Cardiac ventricle fibroblast (primary cell): ENCODE data around the gene OR51T1. TPM values are rescaled to one million over a fixed set of nuclear protein-coding genes. Genes with fewer than 3 reads are reported as not detected.

Source experiments
- total RNA-seq: library from RNA; depleted of rRNA; stranded (reverse); fragments of >200 nt; gene quantifications from 2 replicates; pipeline ENCODE4 v1.2.3, GENCODE V29; 2015

Gene OR51T1, protein sequence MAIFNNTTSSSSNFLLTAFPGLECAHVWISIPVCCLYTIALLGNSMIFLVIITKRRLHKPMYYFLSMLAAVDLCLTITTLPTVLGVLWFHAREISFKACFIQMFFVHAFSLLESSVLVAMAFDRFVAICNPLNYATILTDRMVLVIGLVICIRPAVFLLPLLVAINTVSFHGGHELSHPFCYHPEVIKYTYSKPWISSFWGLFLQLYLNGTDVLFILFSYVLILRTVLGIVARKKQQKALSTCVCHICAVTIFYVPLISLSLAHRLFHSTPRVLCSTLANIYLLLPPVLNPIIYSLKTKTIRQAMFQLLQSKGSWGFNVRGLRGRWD
- not detected in 2 replicates for total RNA-seq

DNA sequence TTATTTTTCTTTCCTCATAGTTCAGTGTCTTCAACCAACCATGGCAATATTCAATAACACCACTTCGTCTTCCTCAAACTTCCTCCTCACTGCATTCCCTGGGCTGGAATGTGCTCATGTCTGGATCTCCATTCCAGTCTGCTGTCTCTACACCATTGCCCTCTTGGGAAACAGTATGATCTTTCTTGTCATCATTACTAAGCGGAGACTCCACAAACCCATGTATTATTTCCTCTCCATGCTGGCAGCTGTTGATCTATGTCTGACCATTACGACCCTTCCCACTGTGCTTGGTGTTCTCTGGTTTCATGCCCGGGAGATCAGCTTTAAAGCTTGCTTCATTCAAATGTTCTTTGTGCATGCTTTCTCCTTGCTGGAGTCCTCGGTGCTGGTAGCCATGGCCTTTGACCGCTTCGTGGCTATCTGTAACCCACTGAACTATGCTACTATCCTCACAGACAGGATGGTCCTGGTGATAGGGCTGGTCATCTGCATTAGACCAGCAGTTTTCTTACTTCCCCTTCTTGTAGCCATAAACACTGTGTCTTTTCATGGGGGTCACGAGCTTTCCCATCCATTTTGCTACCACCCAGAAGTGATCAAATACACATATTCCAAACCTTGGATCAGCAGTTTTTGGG lies at the start of gene OR51T1:
OR51T1 (plus strand) TSS at position 41 of the 641 bp plus-strand sequence; CDS start at position 41, 0 bp downstream.

DNA sequence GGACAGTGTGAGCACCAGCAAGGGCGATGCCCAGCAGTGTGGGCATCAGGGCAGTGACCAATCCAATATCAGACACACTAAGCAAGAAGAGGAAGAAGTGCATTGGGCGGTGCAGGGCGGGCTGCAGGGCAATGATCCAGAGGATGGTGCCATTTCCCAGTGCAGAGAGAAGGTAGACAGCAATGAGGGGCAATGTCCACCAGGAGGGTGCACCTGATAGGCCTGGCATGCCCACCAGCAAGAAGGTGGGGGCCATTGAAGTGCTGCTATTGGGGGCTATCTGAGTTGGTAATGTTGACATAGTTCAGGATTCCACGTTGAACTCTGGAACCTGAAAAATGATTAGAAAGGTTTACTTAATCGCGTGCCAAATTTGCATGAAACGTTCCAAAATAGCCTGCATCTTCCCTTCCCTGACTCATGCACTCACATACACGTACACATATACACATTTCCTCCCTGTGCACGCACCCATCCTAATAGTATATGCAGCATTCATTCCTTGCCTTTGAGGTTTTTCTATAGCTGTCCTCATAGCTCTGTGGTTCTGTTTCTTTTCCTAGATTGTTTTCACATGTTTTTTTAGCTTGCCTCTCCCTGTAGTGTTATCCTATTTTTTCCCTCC lies 32.7 kb upstream of the OR51T1 start, which contains the start of gene OR51S1:
OR51S1 (minus strand) TSS at position 301 of the 625 bp plus-strand sequence; CDS start at position 301, 0 bp downstream.

DNA sequence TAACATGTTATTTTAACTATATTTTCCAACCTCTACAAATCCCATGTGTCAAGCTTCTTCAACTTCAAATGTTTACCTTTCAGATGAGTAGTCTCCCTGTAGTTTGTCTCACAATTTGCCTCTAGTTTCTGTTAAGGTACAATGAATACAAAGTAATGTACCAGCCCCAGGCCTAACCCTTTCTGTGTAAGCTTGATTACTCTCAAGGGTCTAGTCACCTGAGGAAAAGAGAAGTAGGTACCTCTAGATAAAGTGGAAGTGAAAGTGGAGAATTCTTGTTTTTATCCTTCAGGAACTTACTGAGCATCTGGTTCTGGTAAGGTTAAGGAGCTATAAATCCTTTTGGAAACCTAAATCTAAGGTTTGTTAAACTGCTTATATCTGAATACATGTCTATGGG lies 21.8 kb downstream of the OR51T1 start, which contains the start of gene OR51A7:
OR51A7 (plus strand) TSS at position 300 of the 400 bp plus-strand sequence. CDS start 3,587 bp downstream, outside the sequence.

DNA sequence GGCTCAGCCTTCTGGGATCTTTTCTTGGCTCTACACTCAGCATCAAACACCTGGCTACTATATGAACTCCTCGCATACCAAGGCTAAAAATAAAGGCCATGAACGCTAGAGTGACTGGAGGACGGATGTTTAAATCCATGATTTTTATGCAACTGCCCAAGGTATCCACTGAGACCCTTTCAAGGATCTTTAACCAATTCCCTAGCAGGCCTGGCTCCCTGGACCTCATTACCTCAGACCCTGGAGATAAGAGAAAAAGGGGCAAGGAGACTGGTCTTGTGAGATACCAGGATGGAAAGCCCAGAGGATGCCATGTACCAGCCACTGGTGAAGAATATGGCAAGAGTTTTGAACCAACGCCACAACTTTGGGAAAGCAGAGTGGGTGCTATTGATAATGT lies 37.5 kb downstream of the OR51T1 start, which contains the start of gene OR51G2:
OR51G2 (minus strand) TSS at position 101 of the 400 bp plus-strand sequence. CDS start 3,687 bp downstream, outside the sequence.

DNA sequence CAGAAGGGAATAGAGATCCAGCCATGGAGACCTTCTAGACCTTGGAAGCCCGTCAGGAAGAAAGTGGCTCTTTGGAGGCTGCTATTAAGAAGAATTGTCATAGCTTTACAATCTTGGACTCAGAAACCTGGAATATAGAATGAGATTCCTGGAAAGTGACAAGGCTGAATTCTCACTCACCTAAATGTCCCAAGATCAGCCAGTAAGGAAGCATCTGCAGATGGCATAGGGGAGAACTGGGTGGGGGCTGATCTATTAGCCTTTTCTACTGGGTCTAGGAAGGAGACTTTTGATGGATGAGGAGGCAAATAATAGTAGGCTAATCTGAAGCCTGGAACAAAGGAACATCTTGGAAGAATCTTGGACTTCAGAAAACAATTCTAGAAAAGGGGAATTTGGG lies 42.5 kb downstream of the OR51T1 start, which contains the start of gene OR51G1:
OR51G1 (minus strand) TSS at position 101 of the 400 bp plus-strand sequence; CDS start at position 101, 0 bp downstream.

Other genes starting within 250 kb of the OR51T1 start
- not detected in 2 replicates for gene OR51D1, start 244.4 kb upstream of the OR51T1 start, total RNA-seq
- not detected in 2 replicates for gene OR51E1, start 237.9 kb upstream of the OR51T1 start, total RNA-seq
- not detected in 2 replicates for gene OR51E2, start 184.0 kb upstream of the OR51T1 start, total RNA-seq
- gene MMP26, start 177.1 kb upstream of the OR51T1 start, total RNA-seq, result not detected in 2 replicates
- not detected in 2 replicates for gene OR51F1, start 112.0 kb upstream of the OR51T1 start, total RNA-seq
- gene OR52R1, start 77.5 kb upstream of the OR51T1 start, total RNA-seq, result not detected in 2 replicates
- not detected in 2 replicates for gene OR51F2, start 60.6 kb upstream of the OR51T1 start, total RNA-seq
- gene OR51S1, start 32.7 kb upstream of the OR51T1 start, total RNA-seq, result not detected in 2 replicates
- not detected in 2 replicates for gene OR51A7, start 21.9 kb downstream of the OR51T1 start, total RNA-seq
- not detected in 2 replicates for gene OR51G2, start 37.5 kb downstream of the OR51T1 start, total RNA-seq
- gene OR51G1, start 42.4 kb downstream of the OR51T1 start, total RNA-seq, result not detected in 2 replicates
- gene OR51A4, start 65.7 kb downstream of the OR51T1 start, total RNA-seq, result not detected in 2 replicates
- gene OR51A2, start 73.8 kb downstream of the OR51T1 start, total RNA-seq, result not detected in 2 replicates
- gene OR51L1, start 113.0 kb downstream of the OR51T1 start, total RNA-seq, result not detected in 2 replicates
- not detected in 2 replicates for gene OR52J3, start 164.6 kb downstream of the OR51T1 start, total RNA-seq
- gene OR52E2, start 177.7 kb downstream of the OR51T1 start, total RNA-seq, result not detected in 2 replicates
- not detected in 2 replicates for gene OR52E1, start 187.7 kb downstream of the OR51T1 start, total RNA-seq